Measurements from ENCODE around the gene PHF21B.

DNA sequence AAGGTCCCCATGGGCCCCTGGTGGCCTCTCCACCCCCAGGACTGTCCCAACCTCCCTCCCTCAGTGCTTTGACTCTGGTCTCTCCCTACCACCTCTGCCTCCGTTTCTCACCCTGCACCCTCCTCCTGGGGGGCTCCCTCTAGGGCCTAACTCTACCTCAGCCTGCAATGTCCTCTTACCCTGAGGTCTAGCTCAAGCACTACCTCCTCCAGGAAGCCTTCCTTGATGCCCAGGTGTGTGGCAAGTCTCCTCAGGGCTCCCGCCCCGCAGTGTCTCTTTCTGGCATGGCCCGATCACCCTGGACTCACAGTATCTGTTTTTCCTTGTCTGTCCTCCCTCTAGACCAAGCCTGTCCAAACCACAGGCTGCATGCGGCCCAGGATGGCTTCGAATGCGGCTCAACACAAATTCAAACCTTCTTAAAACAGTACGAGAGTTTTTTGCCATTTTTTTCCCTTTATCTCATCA lies 90.8 kb downstream of the PHF21B start:
- TF ChIP-seq EZH2 (IDR thresholded peaks at IDR 0.05; ENCODE audit: low read length, missing control alignments): no peak
- TF ChIP-seq, protein P1, sequence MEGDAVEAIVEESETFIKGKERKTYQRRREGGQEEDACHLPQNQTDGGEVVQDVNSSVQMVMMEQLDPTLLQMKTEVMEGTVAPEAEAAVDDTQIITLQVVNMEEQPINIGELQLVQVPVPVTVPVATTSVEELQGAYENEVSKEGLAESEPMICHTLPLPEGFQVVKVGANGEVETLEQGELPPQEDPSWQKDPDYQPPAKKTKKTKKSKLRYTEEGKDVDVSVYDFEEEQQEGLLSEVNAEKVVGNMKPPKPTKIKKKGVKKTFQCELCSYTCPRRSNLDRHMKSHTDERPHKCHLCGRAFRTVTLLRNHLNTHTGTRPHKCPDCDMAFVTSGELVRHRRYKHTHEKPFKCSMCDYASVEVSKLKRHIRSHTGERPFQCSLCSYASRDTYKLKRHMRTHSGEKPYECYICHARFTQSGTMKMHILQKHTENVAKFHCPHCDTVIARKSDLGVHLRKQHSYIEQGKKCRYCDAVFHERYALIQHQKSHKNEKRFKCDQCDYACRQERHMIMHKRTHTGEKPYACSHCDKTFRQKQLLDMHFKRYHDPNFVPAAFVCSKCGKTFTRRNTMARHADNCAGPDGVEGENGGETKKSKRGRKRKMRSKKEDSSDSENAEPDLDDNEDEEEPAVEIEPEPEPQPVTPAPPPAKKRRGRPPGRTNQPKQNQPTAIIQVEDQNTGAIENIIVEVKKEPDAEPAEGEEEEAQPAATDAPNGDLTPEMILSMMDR (conservative IDR thresholded peaks at IDR 0.05 in 1 of 2, IDR thresholded peaks at IDR 0.05 in 1 of 2; ENCODE audit: low read depth in 1 of 2, low read length in 2 of 2): no peak
